C4-2B (cell line): ENCODE data around the gene INO80E.

Source experiments
- ZFX ChIP-seq: fragments of 450-650 bp; IDR thresholded peaks from 2 replicates; pipeline ENCODE4 v1.6.1; 2017
- TF ChIP-seq, protein P1 (sequence below): fragments of 450-650 bp; conservative IDR thresholded peaks from 2 replicates; pipeline ENCODE4 v1.5.1; 2017; ENCODE audit warnings: mild to moderate bottlenecking

GRCh38 chr16:29999605-30000004 lies 3.6 kb downstream of the INO80E start:
- TF ChIP-seq, protein P1, sequence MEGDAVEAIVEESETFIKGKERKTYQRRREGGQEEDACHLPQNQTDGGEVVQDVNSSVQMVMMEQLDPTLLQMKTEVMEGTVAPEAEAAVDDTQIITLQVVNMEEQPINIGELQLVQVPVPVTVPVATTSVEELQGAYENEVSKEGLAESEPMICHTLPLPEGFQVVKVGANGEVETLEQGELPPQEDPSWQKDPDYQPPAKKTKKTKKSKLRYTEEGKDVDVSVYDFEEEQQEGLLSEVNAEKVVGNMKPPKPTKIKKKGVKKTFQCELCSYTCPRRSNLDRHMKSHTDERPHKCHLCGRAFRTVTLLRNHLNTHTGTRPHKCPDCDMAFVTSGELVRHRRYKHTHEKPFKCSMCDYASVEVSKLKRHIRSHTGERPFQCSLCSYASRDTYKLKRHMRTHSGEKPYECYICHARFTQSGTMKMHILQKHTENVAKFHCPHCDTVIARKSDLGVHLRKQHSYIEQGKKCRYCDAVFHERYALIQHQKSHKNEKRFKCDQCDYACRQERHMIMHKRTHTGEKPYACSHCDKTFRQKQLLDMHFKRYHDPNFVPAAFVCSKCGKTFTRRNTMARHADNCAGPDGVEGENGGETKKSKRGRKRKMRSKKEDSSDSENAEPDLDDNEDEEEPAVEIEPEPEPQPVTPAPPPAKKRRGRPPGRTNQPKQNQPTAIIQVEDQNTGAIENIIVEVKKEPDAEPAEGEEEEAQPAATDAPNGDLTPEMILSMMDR: no peak
- no peak for TF ChIP-seq ZFX
